LNCAP (cell line): Measurements from ENCODE around the gene GALNT12.

Experiments
- CTCF ChIP-seq: fragments of 450-650 bp; IDR thresholded peaks from 2 replicates; pipeline ENCODE4 v1.5.1; 2017; ENCODE audit warnings: mild to moderate bottlenecking

The GALNT12 gene

GRCh38 chr9:98867103-98867428, 59.6 kb downstream of the GALNT12 start:
- TF ChIP-seq CTCF: no peak

GRCh38 chr9:98867429-98868168, 60.1 kb downstream of the GALNT12 start:
- no peak for TF ChIP-seq CTCF

- TF ChIP-seq CTCF: no peak
Measured at GRCh38 chr9:98869078-98869745, 61.7 kb downstream of the GALNT12 start.

GRCh38 chr9:98869866-98870265, 62.4 kb downstream of the GALNT12 start:
- no peak for TF ChIP-seq CTCF

GRCh38 chr9:98870782-98871557, 63.5 kb downstream of the GALNT12 start:
- TF ChIP-seq CTCF: no peak

GRCh38 chr9:98871558-98872065, 64.1 kb downstream of the GALNT12 start:
- TF ChIP-seq CTCF: no peak

GRCh38 chr9:98873526-98873925, 66.1 kb downstream of the GALNT12 start:
- no peak for TF ChIP-seq CTCF
